Anterior cingulate cortex (tissue), 58 donors: ENCODE measurements around the gene HES1.

Source experiments
- DNase-seq, 58 donors: peaks; one replicate each; lab custom pipeline; 2025; lab: John Stamatoyannopoulos, UW

The HES1 gene

GRCh38 chr3:194163697-194164096 is 27.7 kb downstream of the HES1 start:
- DNase-seq, result no peak

- DNase-seq, result no peak
Measured at GRCh38 chr3:194164861-194165260, 28.9 kb downstream of the HES1 start.

GRCh38 chr3:194165271-194166018 is 29.5 kb downstream of the HES1 start:
- no peak for DNase-seq

DNA sequence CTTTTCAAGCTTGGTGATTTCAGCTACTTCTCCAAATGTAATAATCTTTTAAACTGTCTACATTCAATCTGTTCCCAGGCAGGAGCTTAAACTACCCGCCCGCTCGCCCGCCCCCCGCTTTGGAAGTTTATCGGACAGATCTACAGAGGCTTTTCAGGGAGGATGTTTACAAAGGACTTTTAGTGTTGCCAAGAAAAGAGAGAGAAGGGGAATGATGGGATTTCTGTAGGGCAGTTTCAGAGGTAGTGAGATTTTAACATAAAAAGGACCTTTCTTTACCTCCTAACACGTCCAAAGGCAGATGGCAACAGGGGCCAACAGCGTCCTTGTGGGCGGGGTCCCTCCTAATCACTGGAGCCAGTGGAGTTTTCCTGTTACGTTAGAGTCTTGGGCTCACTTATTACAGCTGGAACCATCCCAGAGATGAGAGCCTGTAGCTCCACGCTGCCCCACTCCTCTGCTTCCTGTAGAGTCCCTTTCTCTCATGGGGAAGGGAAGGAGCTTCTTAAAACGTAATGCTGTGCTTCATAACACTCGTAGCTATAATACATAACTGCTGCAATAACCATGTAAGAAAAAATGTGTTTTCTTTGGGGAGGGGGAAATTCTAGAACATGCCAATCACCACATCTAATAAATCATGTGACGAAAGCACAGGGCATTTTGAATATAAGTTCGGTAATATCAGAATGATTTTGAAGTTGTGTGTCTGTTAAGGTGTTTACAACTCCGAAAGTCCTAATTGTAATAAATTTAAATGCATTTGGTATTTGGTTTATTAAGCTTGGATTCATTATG is 30.9 kb downstream of the HES1 start:
- DNase-seq, result no peak

GRCh38 chr3:194167480-194168282 is 31.7 kb downstream of the HES1 start:
- DNase-seq, result no peak

GRCh38 chr3:194168994-194169393 is 33.0 kb downstream of the HES1 start:
- DNase-seq, result no peak

GRCh38 chr3:194169595-194169994 is 33.6 kb downstream of the HES1 start:
- no peak for DNase-seq

DNA sequence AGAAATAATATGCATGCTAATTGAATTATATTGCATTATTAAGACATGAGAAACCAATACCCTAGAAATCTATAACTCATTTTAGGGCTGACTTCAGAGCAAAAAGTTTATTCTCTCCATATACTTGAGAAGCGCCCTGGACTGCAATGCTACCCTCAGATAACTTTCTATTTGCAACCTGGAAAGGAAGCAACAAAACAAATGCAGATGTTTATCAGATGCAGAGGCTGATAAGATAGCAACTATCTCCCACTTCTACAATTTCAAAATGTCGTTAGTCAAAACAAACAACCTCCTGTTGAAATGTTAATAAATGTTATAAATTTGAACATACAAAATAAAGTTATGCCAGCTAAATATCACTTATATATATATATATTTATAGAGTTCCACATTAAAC is 34.8 kb downstream of the HES1 start:
- no peak for DNase-seq

GRCh38 chr3:194174406-194174805 is 38.5 kb downstream of the HES1 start:
- DNase-seq, result no peak

- no peak for DNase-seq
Measured at GRCh38 chr3:194174980-194175379, 39.0 kb downstream of the HES1 start.

DNA sequence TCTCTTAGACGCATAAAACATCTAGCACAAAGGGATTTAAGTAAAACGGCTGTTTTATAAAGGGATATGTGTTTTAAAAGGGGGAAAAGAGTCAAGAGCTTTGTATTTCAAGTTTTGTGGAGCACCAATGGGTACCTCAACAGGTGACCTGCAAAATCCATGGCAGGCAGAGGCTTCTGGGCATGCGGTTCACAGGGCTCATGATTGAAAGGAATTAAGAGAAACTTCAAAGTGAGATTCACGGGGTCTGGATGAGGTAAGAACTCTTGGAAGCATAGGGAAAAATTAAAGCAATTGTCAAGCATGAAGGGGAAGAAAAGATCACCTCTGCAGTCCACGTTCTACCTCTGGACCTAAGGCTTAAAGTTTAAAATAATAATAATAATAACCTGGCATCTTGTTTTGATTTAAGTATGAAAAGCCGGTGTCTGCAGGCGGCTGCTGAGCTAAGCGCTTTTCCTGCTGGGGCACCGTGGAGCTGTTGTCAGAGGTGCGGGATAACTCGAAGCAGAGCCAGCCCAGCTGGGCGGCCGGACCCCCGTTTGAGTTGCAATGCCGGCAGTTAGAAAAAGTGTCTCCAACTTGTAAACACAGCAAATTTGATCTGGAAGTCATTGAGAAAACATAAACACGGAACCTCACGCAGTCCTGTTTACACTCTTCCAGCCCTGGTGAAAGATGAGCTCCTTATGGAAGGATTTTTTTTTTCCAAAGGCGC is 40.5 kb downstream of the HES1 start:
- no peak for DNase-seq

DNA sequence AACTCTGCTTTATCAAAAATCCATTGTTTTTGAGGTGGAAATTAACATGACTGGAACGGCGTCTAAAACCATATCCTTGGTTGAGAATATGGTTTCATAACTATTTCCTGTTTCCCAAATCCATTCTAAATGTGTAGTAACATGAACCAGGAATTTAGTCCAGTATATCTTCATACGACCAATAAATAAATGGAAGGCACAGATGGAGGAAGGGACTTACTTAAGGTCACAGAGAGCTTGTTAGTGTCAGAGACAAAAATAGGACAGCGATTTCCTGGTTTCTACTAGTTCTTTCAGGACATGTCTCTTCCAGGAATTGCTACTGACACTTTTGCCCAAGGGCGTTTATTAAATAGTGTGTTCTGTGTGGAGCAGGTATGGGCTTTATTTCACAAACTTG is 41.2 kb downstream of the HES1 start:
- DNase-seq, result no peak

GRCh38 chr3:194178128-194178527 is 42.2 kb downstream of the HES1 start:
- no peak for DNase-seq

GRCh38 chr3:194178669-194179068 is 42.7 kb downstream of the HES1 start:
- no peak for DNase-seq

GRCh38 chr3:194180570-194180969 is 44.6 kb downstream of the HES1 start:
- no peak for DNase-seq

DNA sequence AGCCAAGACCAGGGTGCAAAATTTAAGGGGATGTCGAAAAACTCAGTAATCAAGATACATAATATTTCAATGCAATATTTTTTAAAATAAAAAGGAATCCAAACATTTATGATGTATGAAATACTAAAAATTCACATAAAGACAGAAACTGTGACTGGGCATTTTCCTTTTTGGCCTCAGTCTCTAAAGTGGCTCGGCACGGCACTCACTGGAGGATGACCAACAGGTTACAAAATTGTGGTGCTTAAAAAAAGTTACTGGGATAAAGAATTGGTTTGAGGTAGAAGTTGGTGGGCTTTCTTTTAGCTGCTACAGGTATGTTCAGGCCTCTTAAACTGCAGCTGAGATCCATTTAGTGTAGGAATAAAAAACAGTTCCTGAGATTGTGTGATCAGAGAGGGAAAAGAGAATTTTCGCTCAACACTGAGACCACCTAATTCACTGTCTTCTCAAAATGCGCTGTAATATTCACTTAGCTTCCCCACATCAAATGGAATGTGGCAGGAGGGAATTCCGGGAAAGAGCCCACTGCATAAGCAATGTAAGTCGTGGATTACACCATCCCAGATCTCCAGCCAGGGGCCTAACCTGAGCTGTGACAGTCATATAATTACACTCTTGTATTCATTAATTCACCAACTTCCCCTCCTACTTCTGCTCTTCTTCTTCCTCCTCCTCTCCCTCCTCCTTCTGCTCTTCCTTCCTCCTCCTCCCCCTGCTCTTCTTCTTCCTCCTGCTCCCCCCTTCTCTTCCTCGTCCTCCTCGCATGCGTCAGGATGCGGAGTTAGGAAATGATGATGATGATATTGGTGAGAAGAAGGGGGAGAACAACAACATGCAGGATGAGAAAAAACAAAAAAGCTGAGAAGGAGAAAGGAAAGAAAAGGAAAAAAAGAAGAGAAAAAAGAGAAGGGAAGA is 45.9 kb downstream of the HES1 start:
- DNase-seq, result no peak

GRCh38 chr3:194183271-194183670 is 47.3 kb downstream of the HES1 start:
- DNase-seq, result no peak

GRCh38 chr3:194184265-194184751 is 48.4 kb downstream of the HES1 start:
- no peak for DNase-seq

DNA sequence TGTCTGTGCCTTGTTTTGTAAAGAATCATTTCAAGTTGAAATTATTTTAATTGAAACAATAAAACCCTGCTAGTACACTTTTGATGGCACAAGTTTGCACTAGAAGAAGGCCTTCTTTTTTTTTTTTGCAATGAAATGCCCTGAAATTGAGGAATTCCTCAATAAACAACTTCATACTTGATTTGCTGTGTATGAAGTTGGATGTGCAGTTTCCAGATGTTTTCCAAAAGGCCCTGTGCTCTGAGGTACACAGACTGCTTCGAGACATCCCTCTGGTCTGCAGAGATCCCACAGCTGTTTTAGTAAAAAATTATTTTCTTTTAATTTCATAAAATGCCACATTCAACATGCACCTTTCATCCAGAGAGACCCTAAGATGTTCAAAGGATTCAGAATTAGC is 48.9 kb downstream of the HES1 start:
- no peak for DNase-seq
